Liver (tissue), 3 donors: ENCODE data around the gene CD244.

ENCODE experiments used
- GABPA ChIP-seq, 2 donors: IDR thresholded peaks in 1 of 2; conservative IDR thresholded peaks in 1 of 2; 2 replicates each; pipeline ENCODE4 v1.6.1; 2016; ENCODE audit warnings: antibody characterized with exemption in 2 of 2, mild to moderate bottlenecking in 1 of 2, moderate library complexity in 1 of 2
- HNF4G ChIP-seq: IDR thresholded peaks from 2 replicates; pipeline ENCODE4 v1.6.1; 2016; ENCODE audit warnings: antibody characterized with exemption
- JUND ChIP-seq, 2 donors: IDR thresholded peaks; 2 replicates each; pipeline ENCODE4 v1.6.1; 2016; ENCODE audit warnings: antibody characterized with exemption in 2 of 2
- RAD21 ChIP-seq, 2 donors: IDR thresholded peaks; 2 replicates each; pipeline ENCODE4 v1.6.1; 2016; ENCODE audit warnings: antibody characterized with exemption in 2 of 2, mild to moderate bottlenecking in 2 of 2
- SP1 ChIP-seq: IDR thresholded peaks from 2 replicates; pipeline ENCODE4 v1.6.1; 2018; ENCODE audit warnings: antibody characterized with exemption, mild to moderate bottlenecking
- YY1 ChIP-seq: IDR thresholded peaks from 2 replicates; pipeline ENCODE4 v1.6.1; 2016; ENCODE audit warnings: antibody characterized with exemption, mild to moderate bottlenecking
- TF ChIP-seq, protein P1 (sequence below): fragments of 150-350 bp; IDR thresholded peaks from 2 replicates; pipeline ENCODE4 v1.5.1; 2017; ENCODE audit warnings: improper control_type of control experiment, low read depth, low read length; ENCODE audit not compliant: missing input control
- TF ChIP-seq, protein P2 (sequence below): IDR thresholded peaks from 2 replicates; pipeline ENCODE4 v1.6.1; 2016; ENCODE audit warnings: antibody characterized with exemption
- TF ChIP-seq, protein P3 (sequence below): IDR thresholded peaks from 2 replicates; pipeline ENCODE4 v1.6.1; 2016; ENCODE audit warnings: antibody characterized with exemption, mild to moderate bottlenecking
- TF ChIP-seq, protein P4 (sequence below): IDR thresholded peaks from 2 replicates; pipeline ENCODE4 v1.6.1; 2016; ENCODE audit warnings: antibody characterized with exemption
- TF ChIP-seq, protein P5 (sequence below): IDR thresholded peaks from 2 replicates; pipeline ENCODE4 v1.6.1; 2016; ENCODE audit warnings: antibody characterized with exemption
- donor health status: healthy.
- donor health status: healthy.

DNA sequence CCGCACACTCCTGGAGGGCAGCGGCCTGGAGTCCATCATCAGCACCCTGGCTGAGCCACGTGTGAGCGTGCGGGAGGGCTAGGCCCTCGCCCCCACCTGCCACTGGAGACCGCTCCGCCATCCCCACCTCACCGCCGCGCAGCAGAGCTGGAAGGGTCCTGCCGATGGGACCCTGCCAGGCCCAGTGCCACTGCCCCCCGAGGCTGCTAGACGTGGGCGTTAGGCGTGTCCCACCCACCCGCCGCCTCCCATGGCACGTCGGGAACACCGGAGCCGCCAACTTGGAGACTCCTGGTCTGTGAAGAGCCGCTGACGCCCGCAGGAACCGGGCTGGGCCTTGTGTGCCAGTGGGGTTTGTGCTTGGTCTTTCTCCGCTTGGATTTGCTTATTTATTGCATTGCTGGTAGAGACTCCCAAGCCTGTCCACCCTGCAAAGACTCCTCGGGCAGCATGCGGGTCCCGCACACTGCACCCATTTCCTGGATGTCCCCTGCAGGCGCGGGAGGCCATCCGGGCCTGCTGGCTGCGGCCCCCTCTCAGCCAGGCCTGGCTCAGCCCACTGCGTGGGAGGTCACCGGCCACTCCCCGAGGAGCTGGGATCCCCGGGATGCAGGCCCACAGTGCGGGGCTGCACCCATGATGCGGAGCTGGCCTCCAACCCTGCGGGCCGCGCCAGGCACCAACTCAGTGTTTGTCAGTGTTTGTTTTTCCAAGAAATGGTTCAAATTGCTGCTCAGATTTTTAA is 60.7 kb downstream of the CD244 start:
- no peak for TF ChIP-seq GABPA (IDR thresholded peaks at IDR 0.05 in 1 of 2, conservative IDR thresholded peaks at IDR 0.05 in 1 of 2)
- TF ChIP-seq, protein P1, sequence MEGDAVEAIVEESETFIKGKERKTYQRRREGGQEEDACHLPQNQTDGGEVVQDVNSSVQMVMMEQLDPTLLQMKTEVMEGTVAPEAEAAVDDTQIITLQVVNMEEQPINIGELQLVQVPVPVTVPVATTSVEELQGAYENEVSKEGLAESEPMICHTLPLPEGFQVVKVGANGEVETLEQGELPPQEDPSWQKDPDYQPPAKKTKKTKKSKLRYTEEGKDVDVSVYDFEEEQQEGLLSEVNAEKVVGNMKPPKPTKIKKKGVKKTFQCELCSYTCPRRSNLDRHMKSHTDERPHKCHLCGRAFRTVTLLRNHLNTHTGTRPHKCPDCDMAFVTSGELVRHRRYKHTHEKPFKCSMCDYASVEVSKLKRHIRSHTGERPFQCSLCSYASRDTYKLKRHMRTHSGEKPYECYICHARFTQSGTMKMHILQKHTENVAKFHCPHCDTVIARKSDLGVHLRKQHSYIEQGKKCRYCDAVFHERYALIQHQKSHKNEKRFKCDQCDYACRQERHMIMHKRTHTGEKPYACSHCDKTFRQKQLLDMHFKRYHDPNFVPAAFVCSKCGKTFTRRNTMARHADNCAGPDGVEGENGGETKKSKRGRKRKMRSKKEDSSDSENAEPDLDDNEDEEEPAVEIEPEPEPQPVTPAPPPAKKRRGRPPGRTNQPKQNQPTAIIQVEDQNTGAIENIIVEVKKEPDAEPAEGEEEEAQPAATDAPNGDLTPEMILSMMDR = no peak
- TF ChIP-seq JUND (IDR thresholded peaks at IDR 0.05) = no peak
- TF ChIP-seq, protein P2, sequence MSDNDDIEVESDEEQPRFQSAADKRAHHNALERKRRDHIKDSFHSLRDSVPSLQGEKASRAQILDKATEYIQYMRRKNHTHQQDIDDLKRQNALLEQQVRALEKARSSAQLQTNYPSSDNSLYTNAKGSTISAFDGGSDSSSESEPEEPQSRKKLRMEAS = no peak
- TF ChIP-seq, protein P3, sequence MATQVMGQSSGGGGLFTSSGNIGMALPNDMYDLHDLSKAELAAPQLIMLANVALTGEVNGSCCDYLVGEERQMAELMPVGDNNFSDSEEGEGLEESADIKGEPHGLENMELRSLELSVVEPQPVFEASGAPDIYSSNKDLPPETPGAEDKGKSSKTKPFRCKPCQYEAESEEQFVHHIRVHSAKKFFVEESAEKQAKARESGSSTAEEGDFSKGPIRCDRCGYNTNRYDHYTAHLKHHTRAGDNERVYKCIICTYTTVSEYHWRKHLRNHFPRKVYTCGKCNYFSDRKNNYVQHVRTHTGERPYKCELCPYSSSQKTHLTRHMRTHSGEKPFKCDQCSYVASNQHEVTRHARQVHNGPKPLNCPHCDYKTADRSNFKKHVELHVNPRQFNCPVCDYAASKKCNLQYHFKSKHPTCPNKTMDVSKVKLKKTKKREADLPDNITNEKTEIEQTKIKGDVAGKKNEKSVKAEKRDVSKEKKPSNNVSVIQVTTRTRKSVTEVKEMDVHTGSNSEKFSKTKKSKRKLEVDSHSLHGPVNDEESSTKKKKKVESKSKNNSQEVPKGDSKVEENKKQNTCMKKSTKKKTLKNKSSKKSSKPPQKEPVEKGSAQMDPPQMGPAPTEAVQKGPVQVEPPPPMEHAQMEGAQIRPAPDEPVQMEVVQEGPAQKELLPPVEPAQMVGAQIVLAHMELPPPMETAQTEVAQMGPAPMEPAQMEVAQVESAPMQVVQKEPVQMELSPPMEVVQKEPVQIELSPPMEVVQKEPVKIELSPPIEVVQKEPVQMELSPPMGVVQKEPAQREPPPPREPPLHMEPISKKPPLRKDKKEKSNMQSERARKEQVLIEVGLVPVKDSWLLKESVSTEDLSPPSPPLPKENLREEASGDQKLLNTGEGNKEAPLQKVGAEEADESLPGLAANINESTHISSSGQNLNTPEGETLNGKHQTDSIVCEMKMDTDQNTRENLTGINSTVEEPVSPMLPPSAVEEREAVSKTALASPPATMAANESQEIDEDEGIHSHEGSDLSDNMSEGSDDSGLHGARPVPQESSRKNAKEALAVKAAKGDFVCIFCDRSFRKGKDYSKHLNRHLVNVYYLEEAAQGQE = no peak
- TF ChIP-seq SP1 = no peak
- TF ChIP-seq RAD21 (IDR thresholded peaks at IDR 0.05) = no peak
- TF ChIP-seq YY1 = no peak
- TF ChIP-seq, protein P4, sequence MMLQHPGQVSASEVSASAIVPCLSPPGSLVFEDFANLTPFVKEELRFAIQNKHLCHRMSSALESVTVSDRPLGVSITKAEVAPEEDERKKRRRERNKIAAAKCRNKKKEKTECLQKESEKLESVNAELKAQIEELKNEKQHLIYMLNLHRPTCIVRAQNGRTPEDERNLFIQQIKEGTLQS = no peak
- TF ChIP-seq, protein P5, sequence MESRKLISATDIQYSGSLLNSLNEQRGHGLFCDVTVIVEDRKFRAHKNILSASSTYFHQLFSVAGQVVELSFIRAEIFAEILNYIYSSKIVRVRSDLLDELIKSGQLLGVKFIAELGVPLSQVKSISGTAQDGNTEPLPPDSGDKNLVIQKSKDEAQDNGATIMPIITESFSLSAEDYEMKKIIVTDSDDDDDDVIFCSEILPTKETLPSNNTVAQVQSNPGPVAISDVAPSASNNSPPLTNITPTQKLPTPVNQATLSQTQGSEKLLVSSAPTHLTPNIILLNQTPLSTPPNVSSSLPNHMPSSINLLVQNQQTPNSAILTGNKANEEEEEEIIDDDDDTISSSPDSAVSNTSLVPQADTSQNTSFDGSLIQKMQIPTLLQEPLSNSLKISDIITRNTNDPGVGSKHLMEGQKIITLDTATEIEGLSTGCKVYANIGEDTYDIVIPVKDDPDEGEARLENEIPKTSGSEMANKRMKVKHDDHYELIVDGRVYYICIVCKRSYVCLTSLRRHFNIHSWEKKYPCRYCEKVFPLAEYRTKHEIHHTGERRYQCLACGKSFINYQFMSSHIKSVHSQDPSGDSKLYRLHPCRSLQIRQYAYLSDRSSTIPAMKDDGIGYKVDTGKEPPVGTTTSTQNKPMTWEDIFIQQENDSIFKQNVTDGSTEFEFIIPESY = no peak
- TF ChIP-seq HNF4G = no peak
